GM18502 (cell line): Measurements from ENCODE around the gene COL4A1.

Experiments used
- ATAC-seq: cut with Tn5 transposase; IDR thresholded peaks from one replicate; pipeline ENCODE4 v1.9.1; 2021; ENCODE audit warnings: mild to moderate bottlenecking; ENCODE audit not compliant: unreplicated experiment, poor library complexity

Gene COL4A1

DNA sequence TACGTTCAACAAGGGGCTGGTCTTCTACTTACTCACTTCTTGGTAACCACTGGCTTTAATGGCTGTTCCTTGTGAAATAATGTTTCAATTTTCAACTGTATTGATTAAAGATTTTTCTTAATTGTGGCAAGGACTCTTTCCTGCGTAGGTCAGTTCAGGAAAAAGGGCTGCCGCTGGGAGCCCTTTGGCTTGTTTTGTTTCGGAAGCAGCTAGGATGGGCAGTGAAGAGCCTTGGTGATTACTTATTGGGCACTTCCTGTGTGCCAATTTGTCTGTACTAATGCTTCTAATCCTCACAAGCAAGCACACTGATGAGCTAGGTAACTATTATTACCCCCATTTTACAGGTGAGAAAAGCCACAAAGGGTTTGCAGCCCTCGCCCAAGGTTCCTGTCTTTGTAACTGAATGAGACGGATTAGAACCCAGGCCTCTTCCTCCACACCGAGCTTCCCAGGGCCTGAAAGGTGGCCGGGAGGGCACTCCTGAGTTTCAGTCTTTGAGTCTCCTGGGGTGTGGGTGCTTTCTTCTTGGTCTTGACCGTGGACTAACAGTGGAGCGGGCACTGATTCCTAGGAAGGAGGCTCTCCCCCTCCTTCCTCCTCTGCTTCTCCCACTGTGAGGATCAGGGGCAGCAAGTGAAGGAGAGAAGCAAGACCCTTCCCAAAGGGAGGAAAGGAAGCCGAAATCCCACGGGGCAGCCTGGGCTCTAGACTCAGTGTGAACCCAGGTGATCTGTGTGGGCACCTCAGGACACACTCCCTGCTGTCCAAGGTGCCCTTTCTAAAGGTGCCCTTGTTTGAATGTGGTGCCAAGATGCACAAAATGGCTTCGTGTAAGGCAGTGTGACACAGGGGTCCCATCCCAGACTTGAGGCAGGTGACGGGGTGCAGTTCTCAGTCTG lies 3.8 kb upstream of the COL4A1 start:
- ATAC-seq, result no peak

DNA sequence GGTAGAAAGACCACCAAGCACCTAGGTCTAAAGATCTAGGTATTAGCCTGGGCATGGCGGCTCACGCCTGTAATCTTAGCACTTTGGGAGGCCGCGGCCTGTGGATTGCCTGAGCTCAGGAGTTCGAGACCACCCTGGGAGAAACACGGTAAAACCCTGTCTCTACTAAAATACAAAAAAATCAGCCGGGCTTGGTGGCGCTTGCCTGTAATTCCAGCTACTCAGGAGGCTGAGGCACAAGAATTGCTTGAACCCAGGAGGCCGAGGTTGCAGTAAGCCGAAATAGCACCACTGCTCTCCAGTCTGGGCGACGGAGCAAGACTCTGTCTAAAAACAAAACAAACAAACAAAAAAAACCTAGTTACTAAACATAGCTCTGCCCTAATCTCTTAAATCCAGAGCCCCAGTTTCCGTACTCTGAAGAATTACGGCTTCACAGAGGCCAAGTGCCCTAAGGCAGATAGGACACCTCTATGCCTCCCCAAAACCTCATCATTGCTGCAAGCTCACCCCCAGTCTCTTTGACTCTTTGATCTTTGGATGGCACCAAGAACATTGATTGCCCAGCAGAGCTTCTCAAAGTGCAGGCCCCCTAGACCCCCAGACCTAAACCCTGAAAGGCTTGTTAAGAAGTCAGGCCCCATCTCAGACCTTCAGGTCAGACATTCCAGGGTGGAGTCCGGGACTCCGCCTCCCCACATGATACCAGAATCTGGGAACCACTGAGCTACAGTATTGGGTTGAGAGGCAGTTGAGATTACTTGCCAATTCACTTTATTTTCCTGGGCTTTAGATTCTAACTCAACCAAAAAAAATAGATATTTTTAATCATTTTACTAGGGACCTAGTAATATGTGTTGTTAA lies 2.9 kb upstream of the COL4A1 start:
- ATAC-seq, result no peak

DNA sequence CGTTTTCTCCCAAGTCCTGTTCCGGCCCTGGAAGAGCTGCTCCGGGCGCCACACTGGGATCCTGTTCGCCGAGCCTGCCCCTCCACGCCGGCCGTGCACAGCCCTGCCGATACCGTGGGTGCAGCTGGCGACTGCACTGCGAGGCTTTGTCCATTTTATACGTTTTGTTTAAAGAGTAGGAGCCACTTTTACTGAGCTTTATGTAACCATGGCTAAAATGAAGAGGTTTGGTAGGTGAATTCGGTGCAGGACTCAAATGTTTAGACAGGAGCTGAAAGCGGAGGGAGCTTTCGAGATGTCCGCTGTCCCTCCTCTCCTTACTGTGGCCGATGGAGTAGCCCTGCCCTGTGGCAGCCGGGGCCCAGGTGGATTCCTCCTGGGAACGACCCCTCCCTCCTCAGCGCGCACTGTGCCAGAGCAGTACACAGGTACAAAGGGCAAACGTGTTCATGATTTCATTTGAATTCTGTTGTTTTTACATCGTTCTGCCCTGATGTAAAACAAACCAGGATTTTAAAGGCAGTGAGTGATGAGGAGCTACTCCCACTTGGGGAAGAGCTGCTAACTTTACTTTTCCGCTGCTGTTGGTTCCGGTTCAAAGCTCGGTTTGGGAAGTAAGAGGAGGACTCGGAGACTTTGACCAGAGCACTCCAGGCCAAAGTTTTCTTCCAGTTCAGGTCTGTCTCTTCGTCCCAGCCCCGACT lies 1.9 kb upstream of the COL4A1 start:
- ATAC-seq, result no peak

DNA sequence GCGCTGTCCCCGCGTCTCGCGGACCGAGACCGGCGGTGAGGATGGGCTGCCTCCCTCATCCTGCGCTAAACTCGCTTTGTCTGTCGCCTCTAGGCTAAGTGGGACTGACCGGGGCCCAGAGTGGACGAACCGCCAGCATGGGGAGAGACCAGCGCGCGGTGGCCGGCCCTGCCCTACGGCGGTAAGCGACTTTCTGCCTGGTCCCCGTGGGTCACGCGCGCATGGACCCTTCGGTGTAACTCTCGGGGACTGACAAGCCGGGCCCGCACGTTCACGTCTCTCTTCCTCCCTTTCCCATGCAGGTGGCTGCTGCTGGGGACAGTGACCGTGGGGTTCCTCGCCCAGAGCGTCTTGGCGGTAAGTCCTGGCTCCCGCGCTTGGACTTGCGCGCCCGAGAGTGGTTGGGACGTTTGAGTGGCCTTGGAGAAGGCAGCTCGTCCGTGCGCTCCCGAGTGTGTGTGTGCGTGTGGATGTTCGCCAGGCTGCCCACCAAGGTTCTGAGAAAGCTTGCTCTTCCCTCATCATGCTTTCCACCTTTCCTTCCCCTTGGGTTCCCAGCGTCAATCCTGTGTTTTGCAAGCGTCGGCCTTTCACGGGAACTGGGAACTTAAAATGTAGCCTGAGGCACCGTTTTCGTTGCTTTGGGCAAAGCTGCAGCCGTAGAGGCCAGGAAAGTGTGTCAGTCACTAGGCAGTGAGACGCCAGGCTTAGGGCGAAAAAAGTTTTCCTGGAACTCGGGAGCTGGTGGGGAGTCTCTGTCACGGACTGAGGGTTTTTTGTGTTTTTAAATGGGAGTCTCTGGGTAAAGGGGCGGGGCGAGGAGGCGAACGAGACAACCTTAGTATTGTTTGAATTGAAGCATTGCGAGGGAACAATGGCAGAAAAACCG lies 1.1 kb upstream of the COL4A1 start:
- ATAC-seq, result no peak

DNA sequence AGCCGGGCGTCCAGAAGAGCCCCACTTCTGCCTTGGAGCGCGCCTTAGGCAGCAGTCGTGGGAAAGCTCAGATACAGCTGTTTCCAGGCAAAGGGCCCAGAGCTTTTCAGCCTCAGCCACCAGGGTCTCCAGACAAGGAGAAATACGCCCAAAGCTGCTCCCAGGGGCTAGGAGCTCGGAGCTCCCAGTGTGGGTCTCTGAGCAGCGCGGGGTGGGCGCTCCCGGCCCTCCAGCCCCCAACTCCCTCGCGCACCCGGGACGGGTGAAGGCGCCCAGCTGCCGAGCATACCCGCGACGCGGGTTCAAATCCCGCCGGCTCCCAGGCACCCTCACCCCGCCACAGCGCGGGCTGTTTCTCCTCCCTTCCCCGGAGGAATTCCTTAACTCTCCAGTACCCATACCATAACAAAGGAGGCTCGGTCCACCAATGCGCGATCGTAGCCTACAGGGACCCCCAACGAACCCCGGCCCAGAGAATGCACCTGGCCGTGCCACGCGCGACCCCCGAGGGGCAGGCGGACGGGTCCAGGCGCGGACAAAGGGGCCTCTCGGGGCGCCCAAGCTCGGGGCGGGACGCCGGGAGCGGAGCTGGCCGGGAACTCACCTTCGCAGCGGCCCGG lies 507 bp downstream of the COL4A1 start:
- ATAC-seq, result no peak

DNA sequence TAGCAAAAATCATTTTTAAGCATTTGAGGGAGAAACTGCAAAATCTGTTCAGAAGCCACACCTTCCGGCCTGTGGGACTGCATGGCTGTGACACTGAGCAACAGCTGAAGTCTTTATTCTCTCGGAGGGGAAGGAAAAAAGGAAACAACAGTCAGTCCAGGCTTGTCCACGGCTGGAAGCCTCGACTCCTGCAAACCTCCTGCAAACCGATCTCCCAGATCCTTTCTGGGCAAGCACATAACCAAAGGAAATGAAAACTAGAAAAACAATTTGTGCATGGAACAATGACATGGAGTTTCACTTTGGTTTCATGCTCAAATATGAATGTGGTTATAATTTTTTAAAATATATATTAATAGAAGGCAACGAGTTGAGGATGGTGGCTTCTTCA lies 1.0 kb downstream of the COL4A1 start:
- no peak for ATAC-seq

DNA sequence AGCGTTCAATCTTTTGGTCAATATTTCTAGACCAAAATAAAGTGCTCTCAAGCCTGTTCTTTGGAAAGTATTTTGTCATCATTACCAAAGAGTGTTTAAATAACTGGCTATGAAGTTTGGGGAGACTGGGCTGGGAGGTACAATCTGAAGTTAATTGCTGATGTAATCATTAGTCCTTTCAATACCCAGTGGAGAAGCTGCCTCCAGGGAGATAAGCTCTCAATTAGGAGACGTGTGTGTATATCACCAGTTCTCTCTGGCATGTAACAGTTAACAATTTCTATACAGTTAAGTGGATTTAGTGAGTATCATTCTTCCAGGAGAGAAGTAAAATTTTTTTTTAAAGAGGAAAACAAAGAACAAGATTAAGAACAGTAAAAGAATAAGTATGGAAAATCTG lies 1.4 kb downstream of the COL4A1 start:
- ATAC-seq, result no peak

DNA sequence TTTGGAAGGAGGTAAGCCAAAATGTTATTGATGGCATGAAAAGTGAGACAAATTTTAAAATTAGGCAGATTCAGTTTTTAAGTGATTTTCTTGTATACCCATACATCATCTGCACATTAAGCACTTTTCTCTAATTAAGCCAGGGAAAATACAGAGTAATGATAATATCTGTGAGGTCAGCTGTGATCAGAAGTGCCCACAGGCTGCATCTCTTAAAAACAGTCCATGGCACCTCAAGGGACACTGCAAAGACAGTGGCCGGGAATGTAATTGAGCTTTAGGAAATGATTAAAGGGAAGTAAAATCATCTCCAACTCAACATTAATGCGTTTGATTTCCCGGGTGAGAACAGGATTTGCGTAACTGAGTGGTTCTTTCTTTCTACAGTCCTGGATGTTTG lies 2.0 kb downstream of the COL4A1 start:
- ATAC-seq, result no peak

DNA sequence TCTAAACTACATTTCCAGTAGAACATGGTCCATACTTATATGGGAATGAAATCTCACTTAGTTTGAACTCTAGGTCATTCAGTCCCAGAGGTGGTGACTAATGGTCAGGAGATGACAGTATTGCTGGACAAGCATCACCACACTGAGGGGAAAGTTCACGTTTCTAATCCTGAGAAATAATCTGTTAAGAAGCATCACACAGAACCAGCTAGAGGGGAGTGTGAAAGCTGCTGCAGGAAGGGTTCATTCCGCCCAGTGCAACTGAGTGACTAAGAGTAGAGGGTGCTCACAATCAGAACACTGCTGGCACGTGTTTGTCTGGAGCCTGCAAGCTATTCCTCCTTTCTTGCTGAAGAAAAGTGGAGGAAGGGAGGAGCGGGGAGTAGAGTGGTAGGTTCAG lies 2.7 kb downstream of the COL4A1 start:
- no peak for ATAC-seq

DNA sequence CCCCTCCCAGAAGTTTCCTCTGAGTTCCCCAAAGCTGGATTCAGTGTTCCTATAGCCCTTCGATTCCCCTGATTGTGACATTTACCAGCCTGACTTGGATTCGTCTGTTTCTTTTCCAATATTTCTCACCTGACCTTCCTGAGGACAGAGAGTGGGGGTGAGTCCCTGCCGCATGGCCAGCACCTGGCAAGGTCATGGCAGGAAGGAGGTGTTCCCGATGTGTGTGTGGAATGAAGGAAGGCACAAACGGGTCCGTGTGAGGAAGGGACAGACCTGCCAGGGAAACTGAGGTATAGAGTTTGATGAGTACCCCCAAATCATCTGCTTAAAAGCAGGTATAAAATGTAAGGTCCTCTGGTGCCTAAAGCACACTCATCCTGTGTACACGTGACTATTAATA lies 3.3 kb downstream of the COL4A1 start:
- no peak for ATAC-seq

DNA sequence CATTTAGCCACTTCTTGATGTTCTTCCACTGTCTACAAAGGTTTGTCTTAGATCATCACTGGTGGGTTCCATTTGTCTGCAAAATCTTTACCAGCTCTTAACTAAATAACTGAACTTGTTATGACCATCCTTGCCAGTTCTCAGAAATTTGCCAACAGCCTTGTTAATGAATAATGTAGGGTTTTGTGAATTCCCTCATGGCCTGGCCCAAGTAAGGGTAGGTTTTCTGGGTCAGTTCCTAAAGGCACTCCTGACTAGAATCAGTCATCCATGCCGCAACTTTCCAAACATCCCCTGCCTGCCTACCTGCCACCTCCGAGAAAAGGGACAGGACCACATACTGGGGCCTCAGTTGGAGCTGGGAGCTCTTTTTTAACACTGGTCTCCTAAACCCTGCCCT lies 4.0 kb downstream of the COL4A1 start:
- ATAC-seq, result no peak

DNA sequence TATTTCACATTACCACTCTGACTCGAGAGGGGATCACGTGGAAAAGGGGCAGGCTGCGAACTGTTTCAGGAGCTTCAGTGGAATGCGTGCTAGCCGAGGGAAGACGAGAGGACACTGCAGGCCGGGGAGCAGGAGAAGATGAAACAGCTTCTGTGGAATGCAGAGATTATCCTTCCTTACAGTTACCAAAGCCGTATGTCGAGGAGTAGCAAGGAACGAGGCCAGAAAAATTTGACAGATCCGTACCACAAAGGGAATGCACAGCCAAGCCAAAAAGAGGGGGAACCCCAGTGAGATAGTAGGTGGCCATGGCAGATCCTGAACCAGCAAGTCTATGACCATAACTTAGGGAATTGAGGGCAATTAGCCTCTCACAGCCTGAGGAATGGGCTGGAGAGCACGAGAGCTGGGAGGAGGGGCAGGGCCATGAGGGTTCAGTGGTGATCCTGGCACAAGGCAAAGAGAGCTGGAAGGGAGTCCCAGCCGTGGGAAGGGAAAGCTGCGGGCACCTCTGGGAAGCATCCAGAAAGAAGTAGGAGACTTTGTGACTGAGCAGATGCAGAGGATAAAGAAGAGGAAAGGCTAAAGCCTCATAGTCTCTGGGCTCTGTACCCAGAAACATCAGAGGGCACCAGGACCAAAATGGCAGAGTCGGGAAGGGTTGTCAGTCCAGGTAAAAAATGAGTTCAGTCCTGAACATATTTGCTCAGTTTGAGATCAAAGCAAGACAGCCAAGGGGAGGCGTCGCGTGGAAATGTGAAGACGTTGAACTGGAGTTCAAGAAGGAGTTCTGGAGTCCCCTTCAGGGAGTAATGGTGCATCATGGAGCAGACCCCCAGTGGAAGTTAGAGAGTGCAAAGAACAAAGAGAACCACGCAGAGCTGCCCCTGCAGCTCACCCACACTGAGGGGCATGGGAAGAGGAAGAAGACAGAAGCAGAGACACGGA lies 5.1 kb downstream of the COL4A1 start:
- no peak for ATAC-seq

DNA sequence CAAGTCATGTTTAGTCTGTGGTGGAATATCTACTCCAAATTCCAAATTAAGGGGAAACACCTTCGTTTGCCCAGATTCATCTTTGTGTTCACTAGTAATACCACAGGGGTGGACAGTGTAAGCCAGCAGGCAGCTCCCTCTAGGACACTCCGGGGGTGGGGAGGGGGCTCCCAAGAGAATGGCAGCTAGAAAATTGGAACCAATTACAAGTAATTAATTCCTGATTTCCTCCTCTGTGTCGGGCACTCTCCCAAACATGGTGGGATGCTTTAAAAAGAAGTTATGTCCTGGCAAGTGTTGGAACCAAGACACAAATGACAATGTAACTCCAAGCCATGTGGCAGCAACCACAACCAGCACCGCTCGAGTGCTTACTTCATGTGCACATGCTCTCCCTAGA lies 5.9 kb downstream of the COL4A1 start:
- no peak for ATAC-seq

DNA sequence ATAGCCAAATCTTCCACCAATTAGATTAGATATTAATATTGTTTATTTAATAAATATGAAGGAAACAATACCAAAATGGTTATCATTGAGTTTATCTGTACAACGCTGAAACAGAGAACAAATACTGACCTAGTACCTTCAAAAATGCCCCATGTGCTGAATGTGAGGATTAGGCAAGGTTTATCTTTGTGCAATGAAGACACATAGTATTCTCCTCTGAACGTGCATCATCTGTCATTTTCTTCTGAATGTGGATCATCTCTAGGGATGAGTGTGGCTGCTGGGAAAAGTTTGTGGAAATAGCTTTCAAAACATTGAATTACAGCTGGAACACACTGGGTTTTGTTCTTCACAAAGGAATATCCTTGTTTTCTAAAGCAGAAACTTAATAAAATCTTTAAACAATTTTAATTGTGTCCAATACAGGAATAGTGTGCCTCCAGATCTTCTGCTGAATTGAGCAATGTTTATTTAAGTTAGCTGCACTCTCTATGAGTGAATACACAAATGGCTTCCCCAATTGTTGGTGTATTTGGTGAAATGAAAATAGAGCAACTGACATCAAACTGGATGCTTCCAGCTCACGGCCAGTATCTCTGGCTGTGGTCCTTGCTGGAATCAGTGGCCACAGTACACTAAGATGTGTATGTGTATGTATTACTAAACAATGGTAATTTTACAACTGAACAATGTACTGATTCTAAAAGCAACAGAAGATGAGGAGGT lies 6.7 kb downstream of the COL4A1 start:
- no peak for ATAC-seq

DNA sequence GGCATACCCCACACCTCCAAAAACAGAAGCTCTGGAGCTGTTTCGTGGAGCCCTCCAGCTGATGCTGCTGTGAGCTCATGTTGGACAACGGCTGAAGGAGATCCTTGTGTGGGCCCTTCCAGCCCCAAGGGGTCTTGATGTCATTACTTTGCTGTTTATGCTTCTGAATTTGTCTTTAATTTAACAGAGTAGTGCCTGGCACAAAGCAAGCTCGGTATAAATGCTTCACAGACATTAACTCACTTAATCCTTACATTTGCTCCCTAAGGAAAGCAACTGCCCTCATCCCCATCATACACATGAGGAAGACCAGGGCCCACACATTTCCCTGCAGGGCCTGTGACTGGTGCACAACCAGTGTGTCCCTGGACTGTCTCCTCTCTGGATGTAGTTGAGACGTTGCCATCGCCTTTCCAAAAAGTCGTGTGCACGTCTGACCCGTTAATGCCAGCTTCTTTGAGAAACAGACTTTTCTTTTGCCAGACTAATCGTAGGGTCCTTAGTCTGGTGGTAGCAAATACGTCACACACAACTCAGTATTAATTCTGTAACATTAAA lies 7.6 kb downstream of the COL4A1 start:
- ATAC-seq, result no peak

DNA sequence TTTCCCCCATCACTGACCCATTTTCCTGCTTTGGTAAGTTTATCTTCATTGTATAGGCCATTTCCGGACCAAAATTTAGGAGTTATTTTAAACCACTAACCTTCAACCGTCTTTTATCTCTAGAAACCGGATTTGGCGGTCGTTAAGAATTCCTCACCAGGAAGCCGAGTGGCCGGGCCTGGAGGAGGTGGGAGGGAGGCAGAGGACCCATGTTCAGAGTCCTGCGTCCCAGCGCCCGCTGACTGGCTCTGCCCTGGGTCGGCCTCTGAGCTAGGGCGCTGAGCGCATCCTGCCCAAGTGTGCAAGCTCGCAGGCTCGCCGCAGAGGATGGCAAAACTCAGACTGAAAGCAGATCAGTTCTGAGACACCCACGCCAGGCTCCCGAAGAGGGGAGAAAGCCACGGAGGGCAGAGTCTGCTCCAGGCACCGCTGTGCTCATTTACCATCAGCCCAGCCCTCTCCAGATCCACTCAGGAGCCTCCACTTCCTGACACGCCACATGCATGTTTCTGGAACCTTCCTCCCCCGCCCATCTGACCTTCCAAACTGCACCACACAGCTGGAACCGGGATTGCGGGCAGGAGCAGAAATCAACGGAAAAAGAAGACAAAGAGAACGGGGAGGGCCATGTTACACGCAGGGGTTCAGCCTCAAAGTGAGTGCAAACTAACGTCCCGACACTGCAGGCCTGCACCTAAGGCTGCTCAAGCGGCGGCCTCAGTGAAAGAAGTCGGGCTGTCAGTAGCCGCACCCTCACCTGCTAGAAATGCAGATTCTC lies 8.3 kb downstream of the COL4A1 start:
- ATAC-seq, result no peak
